Measurements from ENCODE around the gene FANCB.

Gene FANCB

GRCh38 chrX:14872851-14873675, at the start of gene FANCB, which contains the start of gene MOSPD2:
FANCB (minus strand) TSS chrX:14873069; CDS start chrX:14865510, 7,559 bp downstream.
MOSPD2 (plus strand) TSS chrX:14873421; CDS start chrX:14873529, 108 bp downstream.
- Histone ChIP-seq H4K20me1 (ENCODE audit: low read depth, low read length) (no peaks in the 10 kb centered on the region), H3F3A (ENCODE audit: insufficient read depth) (no peaks in the 10 kb centered on the region), H3K79me2 (ENCODE audit: insufficient read depth, low read length) (peaks cover 62% of the 10 kb centered on the region), H2AFZ (ENCODE audit: low read depth, low read length, severe bottlenecking) (peak within 1 kb of the TSS; percentile 73), H3K27me3 (ENCODE audit: low read length) (no peaks in the 10 kb centered on the region), H3K4me2 (ENCODE audit: low read depth, low read length, poor library complexity, severe bottlenecking) (peak within 1 kb of the TSS; percentile 84), H3K9me2 (replicated peaks; ENCODE audit: insufficient read depth, low read length) (no peaks in the 10 kb centered on the region), H3K27ac (ENCODE audit: low read depth, low read length) (peak within 1 kb of the TSS; percentile 54), H3K4me3 (ENCODE audit: insufficient read depth, low read length, poor library complexity, severe bottlenecking) (peak within 1 kb of the TSS; percentile 85), H3K9ac (ENCODE audit: low read length) (peak within 1 kb of the TSS; percentile 82), H3K36me3 (ENCODE audit: low read length) (peaks cover 11% of the 10 kb centered on the region; the same call in 1 of the 2 replicates), H3K9me3 (ENCODE audit: insufficient read depth, low read length) (no peaks in the 10 kb centered on the region)
- no peak for TF ChIP-seq EZH2phosphoT487 (conservative IDR thresholded peaks at IDR 0.05; ENCODE audit: low read length)
- TF ChIP-seq CTCF (IDR thresholded peaks at IDR 0.05; ENCODE audit: insufficient read depth, low read length, poor library complexity, severe bottlenecking): no peak

- H4K20me1 ChIP-seq (ENCODE audit: low read depth, low read length): no peaks in the 10 kb centered on the region
- H3K27me3 ChIP-seq (ENCODE audit: low read length): no peaks in the 10 kb centered on the region
- H3K79me2 ChIP-seq (ENCODE audit: insufficient read depth, low read length): no peaks in the 10 kb centered on the region
- no peaks in the 10 kb centered on the region for H3F3A ChIP-seq (ENCODE audit: insufficient read depth)
- no peak overlapping the region for H3K4me2 ChIP-seq (ENCODE audit: low read depth, low read length, poor library complexity, severe bottlenecking)
- TF ChIP-seq EZH2phosphoT487 (conservative IDR thresholded peaks at IDR 0.05; ENCODE audit: low read length): no peak
- TF ChIP-seq CTCF (IDR thresholded peaks at IDR 0.05; ENCODE audit: insufficient read depth, low read length, poor library complexity, severe bottlenecking): no peak
- no peak overlapping the region for H3K4me3 ChIP-seq (ENCODE audit: insufficient read depth, low read length, poor library complexity, severe bottlenecking)
- H3K9me3 ChIP-seq (ENCODE audit: insufficient read depth, low read length): no peaks in the 10 kb centered on the region
- no peak overlapping the region for H2AFZ ChIP-seq (ENCODE audit: low read depth, low read length, severe bottlenecking)
- H3K9me2 ChIP-seq (replicated peaks; ENCODE audit: insufficient read depth, low read length): no peaks in the 10 kb centered on the region
- no peak overlapping the region for H3K9ac ChIP-seq (ENCODE audit: low read length)
- no peaks in the 10 kb centered on the region for H3K36me3 ChIP-seq (ENCODE audit: low read length)
- no peak overlapping the region for H3K27ac ChIP-seq (ENCODE audit: low read depth, low read length)
These were observed 49.6 kb upstream of the FANCB start for GRCh38 chrX:14922437-14922836.

- Histone ChIP-seq H3K9ac (ENCODE audit: low read length) (no peak overlapping the region), H3K4me3 (ENCODE audit: insufficient read depth, low read length, poor library complexity, severe bottlenecking) (no peak overlapping the region), H4K20me1 (ENCODE audit: low read depth, low read length) (no peaks in the 10 kb centered on the region), H3K9me3 (ENCODE audit: insufficient read depth, low read length) (no peaks in the 10 kb centered on the region), H3K27ac (ENCODE audit: low read depth, low read length) (no peak overlapping the region), H2AFZ (ENCODE audit: low read depth, low read length, severe bottlenecking) (no peak overlapping the region), H3K79me2 (ENCODE audit: insufficient read depth, low read length) (no peaks in the 10 kb centered on the region), H3K36me3 (ENCODE audit: low read length) (no peaks in the 10 kb centered on the region), H3F3A (ENCODE audit: insufficient read depth) (no peaks in the 10 kb centered on the region), H3K9me2 (replicated peaks; ENCODE audit: insufficient read depth, low read length) (no peaks in the 10 kb centered on the region), H3K4me2 (ENCODE audit: low read depth, low read length, poor library complexity, severe bottlenecking) (no peak overlapping the region), H3K27me3 (ENCODE audit: low read length) (no peaks in the 10 kb centered on the region)
- TF ChIP-seq EZH2phosphoT487 (conservative IDR thresholded peaks at IDR 0.05; ENCODE audit: low read length) (no peak), CTCF (IDR thresholded peaks at IDR 0.05; ENCODE audit: insufficient read depth, low read length, poor library complexity, severe bottlenecking) (no peak)
These were observed 47.3 kb upstream of the FANCB start for GRCh38 chrX:14920196-14920595.

All from SU-DHL-6 (cell line).